Vagina (tissue), 2 donors: ENCODE data around the gene DOCK4. TPM values are rescaled to one million over a fixed set of nuclear protein-coding genes. Genes with fewer than 3 reads are reported as not detected.

Experiments
- DNase-seq, 2 donors: peaks; one replicate each; pipeline ENCODE4 v3.0.0-alpha.2; 2017; ENCODE audit errors: extremely low spot score in 2 of 2
- H3K27ac ChIP-seq: fragments of 200-600 bp; sonication (generic); one replicate; pipeline ENCODE4 v1.5.1; 2019
- H3K27me3 ChIP-seq: fragments of 200-600 bp; sonication (generic); one replicate; pipeline ENCODE4 v1.5.1; 2019
- H3K36me3 ChIP-seq, 2 donors: fragments of 200-600 bp; sonication (generic); one replicate each; pipeline ENCODE4 v1.5.1; 2017 to 2019
- H3K4me1 ChIP-seq: fragments of 200-600 bp; sonication (generic); one replicate; pipeline ENCODE4 v1.5.1; 2019
- H3K4me3 ChIP-seq, 2 donors: fragments of 200-600 bp; sonication (generic); 1 replicate in 1 of 2; 2 replicates in 1 of 2; pipeline ENCODE4 v1.5.1; 2016 to 2019
- H3K9me3 ChIP-seq: fragments of 200-600 bp; sonication (generic); one replicate; pipeline ENCODE4 v1.5.1; 2019
- POLR2A ChIP-seq, 2 donors: fragments of 450-650 bp; IDR thresholded peaks; one replicate each; pipeline ENCODE4 v1.6.1; 2017; ENCODE audit warnings: antibody characterized with exemption in 2 of 2, mild to moderate bottlenecking in 2 of 2, moderate library complexity in 2 of 2
- POLR2AphosphoS5 ChIP-seq, 2 donors: sonication (generic); formaldehyde crosslinking; IDR thresholded peaks; one replicate each; pipeline ENCODE4 v1.9.0; 2017; ENCODE audit warnings: antibody characterized with exemption in 2 of 2, mild to moderate bottlenecking in 2 of 2, low read depth in 1 of 2; ENCODE audit not compliant: insufficient read depth in 1 of 2
- intact Hi-C: fragments of 100-400 bp; cut with DNase I; formaldehyde crosslinking; loops from one replicate; pipeline ENCODE4 v1.15.1; 2023
- total RNA-seq: library from RNA; depleted of rRNA; stranded (reverse); fragments of >200 nt; gene quantifications from one replicate; pipeline ENCODE4 v1.2.3, GENCODE V29; 2016
- TF ChIP-seq, protein P1 (sequence below), 3 experiments: fragments of 450-650 bp in 2 of 3; fragments of 200-600 bp in 1 of 3; sonication (generic) in 1 of 3; IDR thresholded peaks; one replicate each; pipeline ENCODE4 v1.5.1; 2017 to 2019; ENCODE audit warnings: antibody characterized with exemption in 3 of 3, mild to moderate bottlenecking in 2 of 3, moderate library complexity in 2 of 3

The DOCK4 gene
- total RNA-seq, 1 donor from 2014 or later: 40.3 TPM

DNA sequence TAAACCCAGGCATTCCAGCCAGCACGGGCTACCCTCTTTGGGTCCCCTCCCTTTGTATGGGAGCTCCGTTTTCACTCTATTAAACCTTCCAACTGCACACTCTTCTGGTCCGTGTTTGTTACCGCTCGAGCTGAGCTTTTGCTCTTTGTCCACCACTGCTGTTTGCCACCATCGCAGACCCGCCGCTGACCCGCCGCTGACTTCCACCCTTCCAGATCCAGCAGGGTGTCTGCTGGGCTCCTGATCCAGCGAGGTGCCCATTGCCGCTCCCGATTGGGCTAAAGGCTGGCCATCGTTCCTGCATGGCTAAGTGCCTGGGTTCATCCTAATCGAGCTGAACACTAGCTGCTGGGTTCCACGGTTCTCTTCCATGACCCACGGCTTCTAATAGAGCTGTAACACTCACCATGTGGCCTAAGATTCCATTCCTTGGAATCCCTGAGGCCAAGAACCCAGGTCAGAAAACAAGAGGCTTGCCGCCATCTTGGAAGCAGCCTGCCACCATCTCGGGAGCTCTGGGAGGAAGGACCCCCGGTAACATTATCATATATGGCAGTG is 14.8 kb upstream of the DOCK4 start:
- TF ChIP-seq, protein P1, sequence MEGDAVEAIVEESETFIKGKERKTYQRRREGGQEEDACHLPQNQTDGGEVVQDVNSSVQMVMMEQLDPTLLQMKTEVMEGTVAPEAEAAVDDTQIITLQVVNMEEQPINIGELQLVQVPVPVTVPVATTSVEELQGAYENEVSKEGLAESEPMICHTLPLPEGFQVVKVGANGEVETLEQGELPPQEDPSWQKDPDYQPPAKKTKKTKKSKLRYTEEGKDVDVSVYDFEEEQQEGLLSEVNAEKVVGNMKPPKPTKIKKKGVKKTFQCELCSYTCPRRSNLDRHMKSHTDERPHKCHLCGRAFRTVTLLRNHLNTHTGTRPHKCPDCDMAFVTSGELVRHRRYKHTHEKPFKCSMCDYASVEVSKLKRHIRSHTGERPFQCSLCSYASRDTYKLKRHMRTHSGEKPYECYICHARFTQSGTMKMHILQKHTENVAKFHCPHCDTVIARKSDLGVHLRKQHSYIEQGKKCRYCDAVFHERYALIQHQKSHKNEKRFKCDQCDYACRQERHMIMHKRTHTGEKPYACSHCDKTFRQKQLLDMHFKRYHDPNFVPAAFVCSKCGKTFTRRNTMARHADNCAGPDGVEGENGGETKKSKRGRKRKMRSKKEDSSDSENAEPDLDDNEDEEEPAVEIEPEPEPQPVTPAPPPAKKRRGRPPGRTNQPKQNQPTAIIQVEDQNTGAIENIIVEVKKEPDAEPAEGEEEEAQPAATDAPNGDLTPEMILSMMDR (IDR thresholded peaks at IDR 0.05): no peak
- TF ChIP-seq POLR2AphosphoS5 (IDR thresholded peaks at IDR 0.05; ENCODE audit: insufficient read depth in 1 of 2, low read depth in 1 of 2) (no peak), POLR2A (IDR thresholded peaks at IDR 0.05) (no peak)
- H3K36me3 ChIP-seq: no peaks in the 10 kb centered on the region
- H3K27ac ChIP-seq: no peak overlapping the region
- DNase-seq: no peak
- no peaks in the 10 kb centered on the region for H3K27me3 ChIP-seq
- no peaks in the 10 kb centered on the region for H3K4me1 ChIP-seq
- intact Hi-C loops: no loop called here
- no peaks in the 10 kb centered on the region for H3K9me3 ChIP-seq
- H3K4me3 ChIP-seq: no peak overlapping the region

DNA sequence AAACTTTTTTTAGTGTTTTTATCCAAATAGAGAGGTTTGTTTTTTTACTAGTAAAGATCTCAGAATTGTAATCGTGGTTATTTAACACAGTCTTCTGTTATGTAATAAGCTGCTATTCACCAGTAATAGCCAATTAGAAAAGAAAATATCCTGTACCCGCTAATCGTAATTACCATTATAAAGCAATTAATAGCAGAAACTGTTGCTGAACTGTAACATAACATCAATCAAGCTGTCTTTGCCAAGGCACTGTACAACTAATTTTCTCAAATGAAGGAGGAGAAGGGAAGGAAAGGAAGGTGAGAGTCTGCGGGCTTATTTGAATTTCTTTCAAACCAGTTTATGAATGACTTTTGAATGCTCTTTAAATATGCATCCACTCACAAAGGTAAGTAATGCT is 9.6 kb upstream of the DOCK4 start:
- Histone ChIP-seq H3K27me3 (no peaks in the 10 kb centered on the region), H3K9me3 (no peaks in the 10 kb centered on the region), H3K4me3 (no peak overlapping the region), H3K36me3 (no peaks in the 10 kb centered on the region), H3K27ac (no peak overlapping the region), H3K4me1 (peaks cover 6% of the 10 kb centered on the region)
- no peak for TF ChIP-seq POLR2AphosphoS5 (IDR thresholded peaks at IDR 0.05; ENCODE audit: insufficient read depth in 1 of 2, low read depth in 1 of 2)
- no peak for TF ChIP-seq POLR2A (IDR thresholded peaks at IDR 0.05)
- TF ChIP-seq, protein P1 (IDR thresholded peaks at IDR 0.05): no peak
- intact Hi-C loops: no loop called here
- DNase-seq: no peak

DNA sequence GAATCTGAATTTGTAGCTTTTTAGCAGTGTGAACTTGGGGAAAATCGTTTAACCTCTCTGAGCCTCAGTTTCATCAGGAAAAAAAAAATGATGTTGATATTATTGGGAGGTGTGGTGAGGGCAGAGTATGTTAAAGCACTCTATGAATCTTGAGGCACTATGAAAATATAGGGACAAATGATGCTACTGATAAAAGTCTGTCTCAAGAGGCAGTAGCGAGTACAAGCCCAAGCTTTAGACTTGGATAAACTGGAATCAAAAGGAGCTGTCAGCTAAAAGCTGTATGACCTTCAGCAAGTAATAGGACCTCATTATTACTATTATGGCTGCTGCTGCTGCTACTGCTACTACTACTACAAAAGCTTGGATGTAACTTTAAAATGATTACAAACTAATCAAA is 8.7 kb upstream of the DOCK4 start:
- H3K4me1 ChIP-seq: peaks cover 6% of the 10 kb centered on the region
- no peaks in the 10 kb centered on the region for H3K27me3 ChIP-seq
- no peaks in the 10 kb centered on the region for H3K9me3 ChIP-seq
- DNase-seq: no peak
- no peak overlapping the region for H3K27ac ChIP-seq
- intact Hi-C loops: no loop called here
- TF ChIP-seq, protein P1 (IDR thresholded peaks at IDR 0.05): no peak
- TF ChIP-seq POLR2A (IDR thresholded peaks at IDR 0.05) (no peak), POLR2AphosphoS5 (IDR thresholded peaks at IDR 0.05; ENCODE audit: insufficient read depth in 1 of 2, low read depth in 1 of 2) (no peak)
- H3K36me3 ChIP-seq: no peaks in the 10 kb centered on the region
- no peak overlapping the region for H3K4me3 ChIP-seq

DNA sequence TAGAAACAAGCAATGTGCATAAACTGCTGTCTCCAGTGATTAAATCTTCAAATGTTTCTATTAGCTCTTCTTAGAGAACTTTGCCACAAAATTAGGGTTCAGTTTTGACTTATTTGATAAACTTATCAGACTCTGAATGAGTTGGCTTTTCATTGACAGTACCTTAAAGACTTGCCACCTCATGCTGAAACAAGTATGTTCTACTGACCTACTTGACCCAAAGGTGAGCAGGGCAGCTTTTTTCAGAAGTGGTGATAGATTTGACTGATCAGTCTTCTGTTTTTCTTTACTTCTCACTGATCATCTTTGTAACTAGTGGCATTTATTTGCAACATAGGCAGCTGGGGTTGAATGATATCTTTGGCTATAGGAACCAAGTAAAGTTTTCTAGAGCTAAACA is 8.1 kb upstream of the DOCK4 start:
- no peak for DNase-seq
- TF ChIP-seq, protein P1 (IDR thresholded peaks at IDR 0.05): no peak
- TF ChIP-seq POLR2A (IDR thresholded peaks at IDR 0.05) (no peak), POLR2AphosphoS5 (IDR thresholded peaks at IDR 0.05; ENCODE audit: insufficient read depth in 1 of 2, low read depth in 1 of 2) (no peak)

DNA sequence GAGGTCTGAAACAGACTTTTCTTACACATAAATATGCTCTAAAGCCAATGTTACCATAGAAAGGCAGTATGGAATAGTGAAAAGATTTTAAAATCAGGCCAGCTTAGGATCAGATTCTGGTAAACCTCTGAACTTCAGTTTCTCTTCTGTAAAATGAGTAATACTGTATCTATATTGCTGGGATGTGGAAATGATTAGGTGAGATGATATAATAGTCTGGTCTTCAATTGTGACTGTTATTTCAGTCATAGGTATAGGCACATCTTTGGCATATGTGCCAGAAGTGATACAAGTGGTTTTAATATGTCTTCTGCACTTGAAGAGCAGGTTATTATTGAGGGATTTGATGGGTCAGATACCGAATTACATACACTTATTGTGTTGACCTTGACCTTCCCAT is 7.5 kb upstream of the DOCK4 start:
- intact Hi-C loops: no loop called here
- no peaks in the 10 kb centered on the region for H3K9me3 ChIP-seq
- H3K4me3 ChIP-seq: no peak overlapping the region
- H3K27me3 ChIP-seq: no peaks in the 10 kb centered on the region
- no peak overlapping the region for H3K27ac ChIP-seq
- peaks cover 6% of the 10 kb centered on the region for H3K4me1 ChIP-seq
- H3K36me3 ChIP-seq: no peaks in the 10 kb centered on the region
- TF ChIP-seq POLR2A (IDR thresholded peaks at IDR 0.05): no peak
- TF ChIP-seq POLR2AphosphoS5 (IDR thresholded peaks at IDR 0.05; ENCODE audit: insufficient read depth in 1 of 2, low read depth in 1 of 2): no peak
- TF ChIP-seq, protein P1 (IDR thresholded peaks at IDR 0.05): no peak
- no peak for DNase-seq

More for the DNA sequence above, 8.1 kb upstream of the DOCK4 start:
- Histone ChIP-seq H3K4me3 (no peak overlapping the region), H3K9me3 (no peaks in the 10 kb centered on the region), H3K4me1 (peaks cover 6% of the 10 kb centered on the region), H3K27me3 (no peaks in the 10 kb centered on the region), H3K36me3 (no peaks in the 10 kb centered on the region), H3K27ac (no peak overlapping the region)
- intact Hi-C loops: no loop called here
